WTC11 (cell line): ENCODE measurements around the gene KIRREL3. TPM values are rescaled to one million over a fixed set of nuclear protein-coding genes. Genes with fewer than 3 reads are reported as not detected.

ENCODE experiments used
- ATAC-seq: fragments of 200-7000 bp; cut with Tn5 transposase; 2 replicates; pipeline ENCODE4 v1.10.0; 2021; ENCODE audit warnings: mild to moderate bottlenecking, moderate library complexity
- CTCF ChIA-PET: fragments of 300-600 bp; sonication (Branson Sonifier 250); formaldehyde crosslinking; loops from one replicate; lab custom pipeline; 2021; ENCODE audit warnings: antibody characterized with exemption; lab: Charles Lee
- POLR2A ChIA-PET: fragments of 350-600 bp; sonication (Branson Sonifier 250); formaldehyde crosslinking; loops from one replicate; lab custom pipeline; 2021; ENCODE audit warnings: antibody characterized with exemption; lab: Charles Lee
- DNase-seq: peaks from one replicate; pipeline ENCODE4 v3.0.0; 2021; ENCODE audit warnings: low spot score
- H3K27ac Mint-ChIP-seq: 2 replicates; pipeline ENCODE4 v1.8.0; 2021; ENCODE audit warnings: mixed read lengths
- H3K27me3 Mint-ChIP-seq: 2 replicates; pipeline ENCODE4 v1.8.0; 2021; ENCODE audit warnings: low read depth, mild to moderate bottlenecking, moderate library complexity, mixed read lengths
- H3K36me3 Mint-ChIP-seq: 2 replicates; pipeline ENCODE4 v1.8.0; 2021; ENCODE audit warnings: mixed read lengths
- H3K4me1 Mint-ChIP-seq: 2 replicates; pipeline ENCODE4 v1.8.0; 2022; ENCODE audit warnings: mixed read lengths
- H3K4me3 Mint-ChIP-seq: 2 replicates; pipeline ENCODE4 v1.8.0; 2021; ENCODE audit warnings: mild to moderate bottlenecking, moderate library complexity, mixed read lengths
- H3K9me3 Mint-ChIP-seq: 2 replicates; pipeline ENCODE4 v1.8.0; 2021; ENCODE audit warnings: mixed read lengths
- CREB1 ChIP-seq: sonication (generic); formaldehyde crosslinking; IDR thresholded peaks from 2 replicates; pipeline ENCODE4 v1.8.0; 2023; ENCODE audit warnings: mild to moderate bottlenecking, missing genetic modification reagents
- EMX1 ChIP-seq: fragments of 250-450 bp; sonication (Bioruptor Pico); IDR thresholded peaks from 2 replicates; pipeline ENCODE4 v1.8.0; 2021; ENCODE audit warnings: mild to moderate bottlenecking
- ESRRA ChIP-seq: sonication (generic); formaldehyde crosslinking; IDR thresholded peaks from 2 replicates; pipeline ENCODE4 v1.8.1; 2022; ENCODE audit warnings: mild to moderate bottlenecking, missing genetic modification reagents, borderline replicate concordance
- GABPB1 ChIP-seq: sonication (generic); formaldehyde crosslinking; IDR thresholded peaks from 2 replicates; pipeline ENCODE4 v1.8.1; 2023; ENCODE audit warnings: mild to moderate bottlenecking, missing genetic modification reagents
- IRF2 ChIP-seq: sonication (generic); formaldehyde crosslinking; IDR thresholded peaks from 2 replicates; pipeline ENCODE4 v1.8.0; 2022; ENCODE audit warnings: low read depth, missing genetic modification reagents, borderline replicate concordance
- JAZF1 ChIP-seq: fragments of 250-450 bp; sonication (Bioruptor Pico); IDR thresholded peaks from 2 replicates; pipeline ENCODE4 v1.9.0; 2021; ENCODE audit warnings: moderate library complexity, mild to moderate bottlenecking, inconsistent platforms
- JUN ChIP-seq: sonication (generic); formaldehyde crosslinking; IDR thresholded peaks from 2 replicates; pipeline ENCODE4 v1.8.0; 2023; ENCODE audit warnings: mild to moderate bottlenecking, missing genetic modification reagents
- NFYB ChIP-seq: sonication (generic); formaldehyde crosslinking; conservative IDR thresholded peaks from 2 replicates; pipeline ENCODE4 v1.8.0; 2022; ENCODE audit warnings: low read depth, missing genetic modification reagents
- PRRX2 ChIP-seq: fragments of 250-450 bp; sonication (Bioruptor Pico); IDR thresholded peaks from 2 replicates; pipeline ENCODE4 v1.8.0; 2021; ENCODE audit warnings: mild to moderate bottlenecking
- SOX15 ChIP-seq: fragments of 250-450 bp; sonication (Bioruptor Pico); IDR thresholded peaks from 2 replicates; pipeline ENCODE4 v1.9.0; 2021; ENCODE audit warnings: mild to moderate bottlenecking
- SP1 ChIP-seq: sonication (generic); formaldehyde crosslinking; conservative IDR thresholded peaks from 2 replicates; pipeline ENCODE4 v1.8.1; 2022; ENCODE audit warnings: missing genetic modification reagents
- ZNF121 ChIP-seq: sonication (generic); formaldehyde crosslinking; IDR thresholded peaks from 2 replicates; pipeline ENCODE4 v1.8.0; 2023; ENCODE audit warnings: missing genetic modification reagents
- ZNF138 ChIP-seq: sonication (generic); formaldehyde crosslinking; conservative IDR thresholded peaks from 2 replicates; pipeline ENCODE4 v1.8.1; 2022; ENCODE audit warnings: mild to moderate bottlenecking, moderate library complexity, missing genetic modification reagents
- ZNF263 ChIP-seq: sonication (generic); formaldehyde crosslinking; IDR thresholded peaks from 2 replicates; pipeline ENCODE4 v1.8.1; 2022; ENCODE audit warnings: low read depth, mild to moderate bottlenecking, moderate library complexity, missing genetic modification reagents
- total RNA-seq: library from RNA; stranded (reverse); gene quantifications from 3 replicates; pipeline ENCODE4 v1.2.3, GENCODE V29; 2021
- TF ChIP-seq, protein P1 (sequence below): sonication (generic); formaldehyde crosslinking; IDR thresholded peaks from 2 replicates; pipeline ENCODE4 v1.8.0; 2023; ENCODE audit warnings: missing genetic modification reagents, mild to moderate bottlenecking, borderline replicate concordance
- TF ChIP-seq, protein P2 (sequence below): fragments of 250-450 bp; sonication (Bioruptor Pico); IDR thresholded peaks from 2 replicates; pipeline ENCODE4 v2.1.2; 2022; ENCODE audit warnings: mild to moderate bottlenecking, moderate library complexity
- TF ChIP-seq, protein P3 (sequence below): sonication (generic); formaldehyde crosslinking; IDR thresholded peaks from 2 replicates; pipeline ENCODE4 v1.8.0; 2022; ENCODE audit warnings: mild to moderate bottlenecking, missing genetic modification reagents
- TF ChIP-seq, protein P4 (sequence below): fragments of 250-450 bp; sonication (Bioruptor Pico); conservative IDR thresholded peaks from 2 replicates; pipeline ENCODE4 v1.9.0; 2021; ENCODE audit warnings: mild to moderate bottlenecking
- TF ChIP-seq, protein P5 (sequence below): sonication (generic); formaldehyde crosslinking; IDR thresholded peaks from 2 replicates; pipeline ENCODE4 v1.8.1; 2023; ENCODE audit warnings: mild to moderate bottlenecking, missing genetic modification reagents, borderline replicate concordance
- TF ChIP-seq, protein P6 (sequence below): fragments of 250-450 bp; sonication (Bioruptor Pico); IDR thresholded peaks from 2 replicates; pipeline ENCODE4 v1.9.0; 2021; ENCODE audit warnings: mild to moderate bottlenecking
- TF ChIP-seq, protein P7 (sequence below): sonication (generic); formaldehyde crosslinking; IDR thresholded peaks from 2 replicates; pipeline ENCODE4 v1.8.1; 2023; ENCODE audit warnings: mild to moderate bottlenecking, missing genetic modification reagents

KIRREL3 gene
- total RNA-seq, 1 experiment from 2014 or later = 0.59 TPM

DNA sequence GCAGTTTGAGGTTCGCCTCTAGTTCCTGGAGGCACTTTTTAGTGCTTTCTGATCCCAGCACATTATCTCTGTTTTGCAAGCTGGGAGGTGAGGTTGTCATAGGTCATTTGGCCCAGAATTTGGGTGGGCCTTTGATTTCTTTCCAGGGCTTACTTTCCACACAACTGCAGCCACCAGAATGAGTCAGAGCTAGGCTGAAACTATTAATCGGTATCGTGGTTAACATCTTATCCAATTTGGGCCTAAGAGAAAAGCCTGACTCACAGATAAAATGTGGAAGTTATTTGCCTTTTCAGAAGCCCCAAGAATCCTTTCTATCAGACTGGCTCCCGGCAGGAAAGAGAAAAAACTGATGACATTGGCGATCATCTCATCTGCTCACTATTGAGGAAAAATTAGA lies 166.4 kb downstream of the KIRREL3 start:
- POLR2A ChIA-PET = no interaction called here
- no peak for ATAC-seq
- H3K27ac Mint-ChIP-seq = no peak overlapping the region

DNA sequence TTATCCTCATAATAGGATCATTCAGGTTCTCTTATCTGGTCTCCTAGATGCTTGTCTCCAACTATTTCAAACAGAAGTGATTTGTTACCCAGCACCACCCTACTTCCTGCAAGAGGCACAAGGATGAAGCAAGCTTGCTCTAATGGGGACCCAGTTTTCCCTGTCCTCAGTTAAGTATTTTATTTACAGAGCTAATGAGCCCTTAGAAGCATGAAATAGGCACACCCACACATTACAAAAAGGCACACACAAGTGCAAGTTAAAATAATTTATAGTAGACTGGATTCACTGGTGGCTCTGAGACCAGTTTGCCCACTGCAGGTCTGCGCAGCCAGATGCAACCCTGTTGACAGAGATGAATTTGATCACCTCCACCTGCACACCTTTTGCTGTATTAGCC lies 167.5 kb downstream of the KIRREL3 start:
- ATAC-seq (no peak), DNase-seq (no peak)
- Mint-ChIP-seq H3K4me3 (no peak overlapping the region), H3K36me3 (peaks cover 6% of the 10 kb centered on the region), H3K4me1 (peaks cover 12% of the 10 kb centered on the region; the same call in 1 of the 2 replicates), H3K27me3 (no peaks in the 10 kb centered on the region), H3K27ac (no peak overlapping the region), H3K9me3 (peaks cover 24% of the 10 kb centered on the region)
- ChIA-PET CTCF (no interaction called here), POLR2A (no interaction called here)
- TF ChIP-seq ZNF263 (no peak), ESRRA (no peak), ZNF138 (no peak), PRRX2 (CRISPR knock-in tag) (no peak), GABPB1 (CRISPR knock-in tag) (no peak), EMX1 (CRISPR knock-in tag) (no peak), ZNF121 (no peak), NFYB (CRISPR knock-in tag) (no peak), JUN (CRISPR knock-in tag) (no peak)
- TF ChIP-seq, protein P1, sequence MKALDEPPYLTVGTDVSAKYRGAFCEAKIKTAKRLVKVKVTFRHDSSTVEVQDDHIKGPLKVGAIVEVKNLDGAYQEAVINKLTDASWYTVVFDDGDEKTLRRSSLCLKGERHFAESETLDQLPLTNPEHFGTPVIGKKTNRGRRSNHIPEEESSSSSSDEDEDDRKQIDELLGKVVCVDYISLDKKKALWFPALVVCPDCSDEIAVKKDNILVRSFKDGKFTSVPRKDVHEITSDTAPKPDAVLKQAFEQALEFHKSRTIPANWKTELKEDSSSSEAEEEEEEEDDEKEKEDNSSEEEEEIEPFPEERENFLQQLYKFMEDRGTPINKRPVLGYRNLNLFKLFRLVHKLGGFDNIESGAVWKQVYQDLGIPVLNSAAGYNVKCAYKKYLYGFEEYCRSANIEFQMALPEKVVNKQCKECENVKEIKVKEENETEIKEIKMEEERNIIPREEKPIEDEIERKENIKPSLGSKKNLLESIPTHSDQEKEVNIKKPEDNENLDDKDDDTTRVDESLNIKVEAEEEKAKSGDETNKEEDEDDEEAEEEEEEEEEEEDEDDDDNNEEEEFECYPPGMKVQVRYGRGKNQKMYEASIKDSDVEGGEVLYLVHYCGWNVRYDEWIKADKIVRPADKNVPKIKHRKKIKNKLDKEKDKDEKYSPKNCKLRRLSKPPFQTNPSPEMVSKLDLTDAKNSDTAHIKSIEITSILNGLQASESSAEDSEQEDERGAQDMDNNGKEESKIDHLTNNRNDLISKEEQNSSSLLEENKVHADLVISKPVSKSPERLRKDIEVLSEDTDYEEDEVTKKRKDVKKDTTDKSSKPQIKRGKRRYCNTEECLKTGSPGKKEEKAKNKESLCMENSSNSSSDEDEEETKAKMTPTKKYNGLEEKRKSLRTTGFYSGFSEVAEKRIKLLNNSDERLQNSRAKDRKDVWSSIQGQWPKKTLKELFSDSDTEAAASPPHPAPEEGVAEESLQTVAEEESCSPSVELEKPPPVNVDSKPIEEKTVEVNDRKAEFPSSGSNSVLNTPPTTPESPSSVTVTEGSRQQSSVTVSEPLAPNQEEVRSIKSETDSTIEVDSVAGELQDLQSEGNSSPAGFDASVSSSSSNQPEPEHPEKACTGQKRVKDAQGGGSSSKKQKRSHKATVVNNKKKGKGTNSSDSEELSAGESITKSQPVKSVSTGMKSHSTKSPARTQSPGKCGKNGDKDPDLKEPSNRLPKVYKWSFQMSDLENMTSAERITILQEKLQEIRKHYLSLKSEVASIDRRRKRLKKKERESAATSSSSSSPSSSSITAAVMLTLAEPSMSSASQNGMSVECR (CRISPR knock-in tag) = no peak
- TF ChIP-seq, protein P2, sequence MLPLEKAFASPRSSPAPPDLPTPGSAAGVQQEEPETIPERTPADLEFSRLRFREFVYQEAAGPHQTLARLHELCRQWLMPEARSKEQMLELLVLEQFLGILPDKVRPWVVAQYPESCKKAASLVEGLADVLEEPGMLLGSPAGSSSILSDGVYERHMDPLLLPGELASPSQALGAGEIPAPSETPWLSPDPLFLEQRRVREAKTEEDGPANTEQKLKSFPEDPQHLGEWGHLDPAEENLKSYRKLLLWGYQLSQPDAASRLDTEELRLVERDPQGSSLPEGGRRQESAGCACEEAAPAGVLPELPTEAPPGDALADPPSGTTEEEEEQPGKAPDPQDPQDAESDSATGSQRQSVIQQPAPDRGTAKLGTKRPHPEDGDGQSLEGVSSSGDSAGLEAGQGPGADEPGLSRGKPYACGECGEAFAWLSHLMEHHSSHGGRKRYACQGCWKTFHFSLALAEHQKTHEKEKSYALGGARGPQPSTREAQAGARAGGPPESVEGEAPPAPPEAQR (CRISPR knock-in tag) = no peak
- TF ChIP-seq, protein P3, sequence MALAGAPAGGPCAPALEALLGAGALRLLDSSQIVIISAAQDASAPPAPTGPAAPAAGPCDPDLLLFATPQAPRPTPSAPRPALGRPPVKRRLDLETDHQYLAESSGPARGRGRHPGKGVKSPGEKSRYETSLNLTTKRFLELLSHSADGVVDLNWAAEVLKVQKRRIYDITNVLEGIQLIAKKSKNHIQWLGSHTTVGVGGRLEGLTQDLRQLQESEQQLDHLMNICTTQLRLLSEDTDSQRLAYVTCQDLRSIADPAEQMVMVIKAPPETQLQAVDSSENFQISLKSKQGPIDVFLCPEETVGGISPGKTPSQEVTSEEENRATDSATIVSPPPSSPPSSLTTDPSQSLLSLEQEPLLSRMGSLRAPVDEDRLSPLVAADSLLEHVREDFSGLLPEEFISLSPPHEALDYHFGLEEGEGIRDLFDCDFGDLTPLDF (CRISPR knock-in tag) = no peak
- TF ChIP-seq, protein P4, sequence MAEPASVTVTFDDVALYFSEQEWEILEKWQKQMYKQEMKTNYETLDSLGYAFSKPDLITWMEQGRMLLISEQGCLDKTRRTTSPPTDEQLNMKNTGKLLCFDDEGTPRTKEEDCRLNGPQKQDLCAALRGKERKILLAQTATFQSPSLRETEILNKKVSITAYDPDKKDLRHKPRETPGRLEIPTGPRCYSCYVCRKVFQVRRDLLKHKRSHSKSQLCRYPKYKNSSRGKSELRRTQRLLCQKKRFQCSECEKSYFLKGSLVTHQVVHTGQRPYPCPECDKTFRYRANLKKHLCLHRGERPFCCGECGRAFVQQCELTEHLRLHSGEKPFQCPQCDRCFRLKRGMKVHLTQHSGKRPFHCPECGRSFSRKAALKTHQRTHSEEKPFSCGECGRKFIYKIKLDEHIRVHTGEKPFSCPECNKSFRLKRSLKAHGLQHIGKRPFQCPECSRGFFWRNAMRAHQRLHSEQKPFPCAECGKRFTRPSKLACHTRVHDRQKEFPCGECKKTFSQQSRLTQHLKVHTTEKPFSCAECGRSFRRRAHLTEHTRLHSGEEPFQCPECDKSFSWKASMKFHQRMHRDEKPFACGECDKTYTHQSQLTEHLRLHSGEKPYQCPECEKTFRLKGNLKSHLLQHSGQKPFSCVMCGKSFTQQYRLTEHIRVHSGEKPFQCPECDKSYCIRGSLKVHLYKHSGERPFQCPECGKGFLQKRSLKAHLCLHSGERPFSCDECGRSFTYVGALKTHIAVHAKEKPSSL (CRISPR knock-in tag) = no peak

More for the DNA sequence above, 166.4 kb downstream of the KIRREL3 start:
- DNase-seq = no peak
- H3K27me3 Mint-ChIP-seq = no peaks in the 10 kb centered on the region
- H3K9me3 Mint-ChIP-seq = peaks cover 24% of the 10 kb centered on the region
- H3K4me1 Mint-ChIP-seq = 0 out of 2 replicates have a peak, but pooled peaks cover 8% of the 10 kb centered on the region
- no peak overlapping the region for H3K4me3 Mint-ChIP-seq
- TF ChIP-seq IRF2 (CRISPR knock-in tag) = no peak
- TF ChIP-seq, protein P5, sequence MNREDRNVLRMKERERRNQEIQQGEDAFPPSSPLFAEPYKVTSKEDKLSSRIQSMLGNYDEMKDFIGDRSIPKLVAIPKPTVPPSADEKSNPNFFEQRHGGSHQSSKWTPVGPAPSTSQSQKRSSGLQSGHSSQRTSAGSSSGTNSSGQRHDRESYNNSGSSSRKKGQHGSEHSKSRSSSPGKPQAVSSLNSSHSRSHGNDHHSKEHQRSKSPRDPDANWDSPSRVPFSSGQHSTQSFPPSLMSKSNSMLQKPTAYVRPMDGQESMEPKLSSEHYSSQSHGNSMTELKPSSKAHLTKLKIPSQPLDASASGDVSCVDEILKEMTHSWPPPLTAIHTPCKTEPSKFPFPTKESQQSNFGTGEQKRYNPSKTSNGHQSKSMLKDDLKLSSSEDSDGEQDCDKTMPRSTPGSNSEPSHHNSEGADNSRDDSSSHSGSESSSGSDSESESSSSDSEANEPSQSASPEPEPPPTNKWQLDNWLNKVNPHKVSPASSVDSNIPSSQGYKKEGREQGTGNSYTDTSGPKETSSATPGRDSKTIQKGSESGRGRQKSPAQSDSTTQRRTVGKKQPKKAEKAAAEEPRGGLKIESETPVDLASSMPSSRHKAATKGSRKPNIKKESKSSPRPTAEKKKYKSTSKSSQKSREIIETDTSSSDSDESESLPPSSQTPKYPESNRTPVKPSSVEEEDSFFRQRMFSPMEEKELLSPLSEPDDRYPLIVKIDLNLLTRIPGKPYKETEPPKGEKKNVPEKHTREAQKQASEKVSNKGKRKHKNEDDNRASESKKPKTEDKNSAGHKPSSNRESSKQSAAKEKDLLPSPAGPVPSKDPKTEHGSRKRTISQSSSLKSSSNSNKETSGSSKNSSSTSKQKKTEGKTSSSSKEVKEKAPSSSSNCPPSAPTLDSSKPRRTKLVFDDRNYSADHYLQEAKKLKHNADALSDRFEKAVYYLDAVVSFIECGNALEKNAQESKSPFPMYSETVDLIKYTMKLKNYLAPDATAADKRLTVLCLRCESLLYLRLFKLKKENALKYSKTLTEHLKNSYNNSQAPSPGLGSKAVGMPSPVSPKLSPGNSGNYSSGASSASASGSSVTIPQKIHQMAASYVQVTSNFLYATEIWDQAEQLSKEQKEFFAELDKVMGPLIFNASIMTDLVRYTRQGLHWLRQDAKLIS (CRISPR knock-in tag) = no peak
- TF ChIP-seq JAZF1 (CRISPR knock-in tag) = no peak
- TF ChIP-seq, protein P6, sequence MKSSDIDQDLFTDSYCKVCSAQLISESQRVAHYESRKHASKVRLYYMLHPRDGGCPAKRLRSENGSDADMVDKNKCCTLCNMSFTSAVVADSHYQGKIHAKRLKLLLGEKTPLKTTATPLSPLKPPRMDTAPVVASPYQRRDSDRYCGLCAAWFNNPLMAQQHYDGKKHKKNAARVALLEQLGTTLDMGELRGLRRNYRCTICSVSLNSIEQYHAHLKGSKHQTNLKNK (CRISPR knock-in tag) = no peak
- TF ChIP-seq SOX15 = no peak
- no peak for TF ChIP-seq SP1 (CRISPR knock-in tag)
- no peak for TF ChIP-seq CREB1 (CRISPR knock-in tag)
- TF ChIP-seq, protein P7, sequence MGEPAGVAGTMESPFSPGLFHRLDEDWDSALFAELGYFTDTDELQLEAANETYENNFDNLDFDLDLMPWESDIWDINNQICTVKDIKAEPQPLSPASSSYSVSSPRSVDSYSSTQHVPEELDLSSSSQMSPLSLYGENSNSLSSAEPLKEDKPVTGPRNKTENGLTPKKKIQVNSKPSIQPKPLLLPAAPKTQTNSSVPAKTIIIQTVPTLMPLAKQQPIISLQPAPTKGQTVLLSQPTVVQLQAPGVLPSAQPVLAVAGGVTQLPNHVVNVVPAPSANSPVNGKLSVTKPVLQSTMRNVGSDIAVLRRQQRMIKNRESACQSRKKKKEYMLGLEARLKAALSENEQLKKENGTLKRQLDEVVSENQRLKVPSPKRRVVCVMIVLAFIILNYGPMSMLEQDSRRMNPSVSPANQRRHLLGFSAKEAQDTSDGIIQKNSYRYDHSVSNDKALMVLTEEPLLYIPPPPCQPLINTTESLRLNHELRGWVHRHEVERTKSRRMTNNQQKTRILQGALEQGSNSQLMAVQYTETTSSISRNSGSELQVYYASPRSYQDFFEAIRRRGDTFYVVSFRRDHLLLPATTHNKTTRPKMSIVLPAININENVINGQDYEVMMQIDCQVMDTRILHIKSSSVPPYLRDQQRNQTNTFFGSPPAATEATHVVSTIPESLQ (CRISPR knock-in tag) = no peak
- CTCF ChIA-PET = no interaction called here
- peaks cover 6% of the 10 kb centered on the region for H3K36me3 Mint-ChIP-seq
